GM12873 (cell line): ENCODE results near the gene G6PC1.

Experiments used
- CTCF ChIP-seq: IDR thresholded peaks from 2 replicates; pipeline ENCODE4 v1.5.1; 2012; ENCODE audit warnings: low read depth, mild to moderate bottlenecking, moderate library complexity, low read length, control low read depth; ENCODE audit not compliant: insufficient read depth; ENCODE audit errors: missing control alignments

The G6PC1 gene

GRCh38 chr17:42857389-42857788 is 43.2 kb upstream of the G6PC1 start:
- no peak for TF ChIP-seq CTCF

GRCh38 chr17:42865638-42866094 is 34.9 kb upstream of the G6PC1 start:
- TF ChIP-seq CTCF: no peak

GRCh38 chr17:42866216-42866615 is 34.4 kb upstream of the G6PC1 start:
- TF ChIP-seq CTCF: no peak

GRCh38 chr17:42866631-42867575 is 33.7 kb upstream of the G6PC1 start:
- TF ChIP-seq CTCF: no peak

GRCh38 chr17:42868338-42868737 is 32.3 kb upstream of the G6PC1 start:
- TF ChIP-seq CTCF: no peak

- TF ChIP-seq CTCF: no peak
Measured at GRCh38 chr17:42871647-42872046, 29.0 kb upstream of the G6PC1 start.

- no peak for TF ChIP-seq CTCF
Measured at GRCh38 chr17:42872251-42872965, 28.2 kb upstream of the G6PC1 start.
